Measurements from ENCODE around the gene USP10. TPM values are rescaled to one million over a fixed set of nuclear protein-coding genes. Genes with fewer than 3 reads are reported as not detected.

The USP10 gene
- total RNA-seq, 1 donor from 2014 or later = 128 TPM

DNA sequence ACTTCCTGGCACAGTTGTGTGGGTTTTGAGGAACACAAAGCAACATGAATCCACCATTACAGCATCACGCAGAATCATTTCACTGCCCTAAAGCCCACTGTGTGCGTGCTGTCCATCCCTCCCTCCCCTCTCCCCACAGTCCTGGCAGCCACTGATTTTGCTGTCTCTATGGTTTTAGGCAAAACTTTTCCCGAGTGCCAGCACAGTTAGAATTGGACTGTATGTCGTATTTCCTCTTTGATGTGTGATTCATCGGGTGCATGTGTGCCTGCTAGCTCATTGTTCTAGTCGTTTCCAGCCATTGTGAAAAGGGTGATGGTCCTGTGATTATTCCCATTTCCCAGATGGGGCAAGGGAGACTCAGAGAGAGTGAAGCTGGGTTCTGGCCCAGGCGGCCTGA is 38.8 kb upstream of the USP10 start:
- Mint-ChIP-seq H3K36me3 (peaks cover 36% of the 10 kb centered on the region), H3K27ac (no peak overlapping the region), H3K27me3 (ENCODE audit: low read depth) (no peaks in the 10 kb centered on the region), H3K4me3 (no peak overlapping the region), H3K9me3 (no peaks in the 10 kb centered on the region), H3K4me1 (no peaks in the 10 kb centered on the region)
- TF ChIP-seq, protein P1, sequence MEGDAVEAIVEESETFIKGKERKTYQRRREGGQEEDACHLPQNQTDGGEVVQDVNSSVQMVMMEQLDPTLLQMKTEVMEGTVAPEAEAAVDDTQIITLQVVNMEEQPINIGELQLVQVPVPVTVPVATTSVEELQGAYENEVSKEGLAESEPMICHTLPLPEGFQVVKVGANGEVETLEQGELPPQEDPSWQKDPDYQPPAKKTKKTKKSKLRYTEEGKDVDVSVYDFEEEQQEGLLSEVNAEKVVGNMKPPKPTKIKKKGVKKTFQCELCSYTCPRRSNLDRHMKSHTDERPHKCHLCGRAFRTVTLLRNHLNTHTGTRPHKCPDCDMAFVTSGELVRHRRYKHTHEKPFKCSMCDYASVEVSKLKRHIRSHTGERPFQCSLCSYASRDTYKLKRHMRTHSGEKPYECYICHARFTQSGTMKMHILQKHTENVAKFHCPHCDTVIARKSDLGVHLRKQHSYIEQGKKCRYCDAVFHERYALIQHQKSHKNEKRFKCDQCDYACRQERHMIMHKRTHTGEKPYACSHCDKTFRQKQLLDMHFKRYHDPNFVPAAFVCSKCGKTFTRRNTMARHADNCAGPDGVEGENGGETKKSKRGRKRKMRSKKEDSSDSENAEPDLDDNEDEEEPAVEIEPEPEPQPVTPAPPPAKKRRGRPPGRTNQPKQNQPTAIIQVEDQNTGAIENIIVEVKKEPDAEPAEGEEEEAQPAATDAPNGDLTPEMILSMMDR (IDR thresholded peaks at IDR 0.05; ENCODE audit: unreplicated experiment) = no peak
- DNase-seq (ENCODE audit: low spot score in 2 of 2, unreplicated experiment in 2 of 2) = no peak

DNA sequence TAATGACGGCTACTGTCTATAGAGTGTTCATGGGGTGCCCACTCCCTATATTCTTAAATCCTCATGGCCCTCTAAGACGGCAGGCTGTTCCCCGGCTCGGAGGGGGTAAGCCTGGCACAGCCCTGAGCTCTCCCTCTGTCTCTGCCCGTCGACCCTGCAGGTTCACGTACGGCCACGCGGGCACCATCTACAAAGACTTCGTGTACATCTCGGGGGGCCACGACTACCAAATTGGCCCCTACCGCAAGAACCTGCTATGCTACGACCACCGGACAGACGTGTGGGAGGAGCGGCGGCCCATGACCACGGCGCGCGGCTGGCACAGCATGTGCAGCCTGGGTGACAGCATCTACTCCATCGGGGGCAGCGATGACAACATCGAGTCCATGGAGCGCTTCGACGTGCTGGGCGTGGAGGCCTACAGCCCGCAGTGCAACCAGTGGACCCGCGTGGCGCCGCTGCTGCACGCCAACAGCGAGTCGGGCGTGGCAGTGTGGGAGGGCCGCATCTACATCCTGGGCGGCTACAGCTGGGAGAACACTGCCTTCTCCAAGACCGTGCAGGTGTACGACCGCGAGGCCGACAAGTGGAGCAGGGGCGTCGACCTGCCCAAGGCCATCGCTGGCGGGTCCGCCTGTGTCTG is 38.3 kb upstream of the USP10 start:
- Mint-ChIP-seq H3K36me3 (peaks cover 39% of the 10 kb centered on the region), H3K4me1 (no peaks in the 10 kb centered on the region), H3K27me3 (ENCODE audit: low read depth) (no peaks in the 10 kb centered on the region), H3K9me3 (no peaks in the 10 kb centered on the region), H3K27ac (no peak overlapping the region), H3K4me3 (no peak overlapping the region)
- no peak for DNase-seq (ENCODE audit: low spot score in 2 of 2, unreplicated experiment in 2 of 2)
- TF ChIP-seq, protein P1 (IDR thresholded peaks at IDR 0.05; ENCODE audit: unreplicated experiment) = no peak

DNA sequence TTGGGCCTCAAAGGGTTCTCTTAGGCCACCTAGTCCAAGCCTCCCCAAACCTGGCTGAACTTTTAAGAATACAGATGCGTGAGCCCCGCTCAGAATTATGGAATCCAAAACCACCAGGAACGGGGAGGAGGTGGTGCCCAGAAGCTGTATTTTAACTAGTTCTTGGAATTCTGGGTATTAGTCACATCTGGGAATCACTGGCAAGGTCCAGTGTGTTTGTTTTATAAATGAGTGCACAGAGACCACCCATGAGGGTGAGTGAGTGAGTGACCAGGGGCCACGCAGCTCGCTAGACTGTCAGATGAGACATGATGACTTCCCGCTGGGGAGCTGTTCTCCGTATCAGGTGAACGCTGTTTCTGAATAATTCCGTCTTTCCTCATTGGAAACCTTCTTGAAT is 37.3 kb upstream of the USP10 start:
- H3K27me3 Mint-ChIP-seq (ENCODE audit: low read depth) = no peaks in the 10 kb centered on the region
- TF ChIP-seq, protein P1 (IDR thresholded peaks at IDR 0.05; ENCODE audit: unreplicated experiment) = no peak
- H3K4me3 Mint-ChIP-seq = no peak overlapping the region
- no peak for DNase-seq (ENCODE audit: low spot score in 2 of 2, unreplicated experiment in 2 of 2)
- H3K4me1 Mint-ChIP-seq = no peaks in the 10 kb centered on the region
- H3K27ac Mint-ChIP-seq = no peak overlapping the region
- H3K36me3 Mint-ChIP-seq = peaks cover 36% of the 10 kb centered on the region
- H3K9me3 Mint-ChIP-seq = no peaks in the 10 kb centered on the region

DNA sequence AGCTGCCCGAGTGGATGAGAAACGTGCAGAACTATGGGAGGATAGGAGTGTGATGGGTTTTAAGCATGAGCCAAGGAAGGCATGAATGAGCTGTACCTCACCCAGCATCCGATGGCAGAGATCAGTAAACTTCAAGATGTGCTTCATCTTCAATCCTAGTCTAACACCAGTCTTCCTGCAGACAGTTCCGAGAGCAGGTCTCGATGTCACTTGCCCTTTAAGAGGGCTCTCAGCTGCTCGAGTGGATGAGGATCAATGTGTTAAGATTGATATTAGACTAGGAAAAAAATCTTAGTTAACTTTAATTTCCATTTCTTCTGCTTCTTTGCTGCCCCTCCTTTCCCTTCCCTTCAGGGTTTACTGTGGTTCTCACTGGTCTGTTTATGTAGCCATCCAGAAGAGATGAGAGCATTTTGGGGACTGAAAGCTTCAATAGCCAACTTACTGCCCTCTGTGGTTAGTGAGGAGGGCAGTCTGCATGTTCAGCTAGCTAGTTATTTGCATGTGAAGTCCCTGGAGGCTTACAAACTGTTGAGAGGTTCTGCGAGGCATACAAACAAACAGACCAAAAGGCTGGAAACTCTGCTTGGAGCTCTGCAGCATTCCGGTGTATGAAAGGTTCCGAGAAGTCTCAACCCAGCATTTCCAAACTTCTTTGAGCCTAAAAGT is 36.2 kb upstream of the USP10 start:
- no peaks in the 10 kb centered on the region for H3K27me3 Mint-ChIP-seq (ENCODE audit: low read depth)
- H3K9me3 Mint-ChIP-seq = no peaks in the 10 kb centered on the region
- H3K4me1 Mint-ChIP-seq = no peaks in the 10 kb centered on the region
- TF ChIP-seq, protein P1 (IDR thresholded peaks at IDR 0.05; ENCODE audit: unreplicated experiment) = no peak
- DNase-seq (ENCODE audit: low spot score in 2 of 2, unreplicated experiment in 2 of 2) = no peak
- no peak overlapping the region for H3K27ac Mint-ChIP-seq
- no peak overlapping the region for H3K4me3 Mint-ChIP-seq
- peaks cover 27% of the 10 kb centered on the region for H3K36me3 Mint-ChIP-seq

DNA sequence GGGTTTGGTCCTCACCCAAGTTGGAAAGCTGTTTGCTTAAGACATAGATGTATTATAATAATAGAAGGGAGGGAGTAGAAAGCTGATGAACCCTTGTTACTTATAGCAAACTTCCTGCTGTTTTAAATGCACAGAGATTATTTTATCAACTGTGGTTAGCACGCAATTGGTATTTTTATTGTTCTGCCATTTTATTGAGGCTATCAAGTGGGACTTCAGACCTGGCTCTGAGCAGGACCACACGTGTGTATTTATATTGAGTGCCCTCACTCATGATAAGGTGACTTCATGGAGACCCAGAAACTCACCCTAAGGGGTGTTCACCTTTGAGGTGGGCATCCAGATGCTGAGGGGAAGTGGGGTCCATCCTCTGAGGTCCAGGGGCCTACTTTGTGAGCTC is 34.4 kb upstream of the USP10 start:
- Mint-ChIP-seq H3K4me1 (no peaks in the 10 kb centered on the region), H3K9me3 (no peaks in the 10 kb centered on the region), H3K4me3 (no peak overlapping the region), H3K27me3 (ENCODE audit: low read depth) (no peaks in the 10 kb centered on the region), H3K36me3 (peaks cover 20% of the 10 kb centered on the region), H3K27ac (no peak overlapping the region)
- TF ChIP-seq, protein P1 (IDR thresholded peaks at IDR 0.05; ENCODE audit: unreplicated experiment) = no peak
- DNase-seq (ENCODE audit: low spot score in 2 of 2, unreplicated experiment in 2 of 2) = no peak

Data from mesothelial cell of epicardium (in vitro differentiated cells).